Vagina (tissue), 2 donors: ENCODE results near the gene NUTM1. TPM values are rescaled to one million over a fixed set of nuclear protein-coding genes. Genes with fewer than 3 reads are reported as not detected.
"Not testable (repeated sequence)": the region's sequence is repeated elsewhere in the genome, so short reads cannot be mapped to it uniquely, and the experiment has no call there.

Source experiments
- DNase-seq, 2 donors: peaks; one replicate each; pipeline ENCODE4 v3.0.0-alpha.2; 2017; ENCODE audit errors: extremely low spot score in 2 of 2
- H3K27ac ChIP-seq: fragments of 200-600 bp; sonication (generic); one replicate; pipeline ENCODE4 v1.5.1; 2019
- H3K27me3 ChIP-seq: fragments of 200-600 bp; sonication (generic); one replicate; pipeline ENCODE4 v1.5.1; 2019
- H3K36me3 ChIP-seq, 2 donors: fragments of 200-600 bp; sonication (generic); one replicate each; pipeline ENCODE4 v1.5.1; 2017 to 2019
- H3K4me1 ChIP-seq: fragments of 200-600 bp; sonication (generic); one replicate; pipeline ENCODE4 v1.5.1; 2019
- H3K4me3 ChIP-seq, 2 donors: fragments of 200-600 bp; sonication (generic); 1 replicate in 1 of 2; 2 replicates in 1 of 2; pipeline ENCODE4 v1.5.1; 2016 to 2019
- H3K9me3 ChIP-seq: fragments of 200-600 bp; sonication (generic); one replicate; pipeline ENCODE4 v1.5.1; 2019
- intact Hi-C: fragments of 100-400 bp; cut with DNase I; formaldehyde crosslinking; loops from one replicate; pipeline ENCODE4 v1.15.1; 2023
- microRNA counts, 2 donors: library from miRNA; unstranded; fragments of <30 nt; microRNA quantifications; one replicate each; lab custom pipeline; 2016 to 2017
- microRNA-seq: library from miRNA; unstranded; fragments of <30 nt; microRNA quantifications from one replicate; pipeline ENCODE4, GENCODE V29; 2017; ENCODE audit warnings: borderline number of aligned reads, borderline replicate concordance
- small RNA-seq: library from RNA; depleted of rRNA; stranded (forward); fragments of <200 nt; gene quantifications from one replicate; pipeline ENCODE3, GENCODE V24; 2016
- total RNA-seq: library from RNA; depleted of rRNA; stranded (reverse); fragments of >200 nt; gene quantifications from one replicate; pipeline ENCODE4 v1.2.3, GENCODE V29; 2016

Gene NUTM1
- total RNA-seq, 1 donor from 2014 or later, result not detected

GRCh38 chr15:34403899-34404298 lies 60.8 kb downstream of the NUTM1 start:
- DNase-seq, intact Hi-C loops, H3K36me3 ChIP-seq, H3K9me3 ChIP-seq, H3K4me3 ChIP-seq, H3K27me3 ChIP-seq, H3K27ac ChIP-seq, H3K4me1 ChIP-seq: not testable (repeated sequence)

MicroRNAs encoded within 50 kb of the gene (microRNA counts, 767-probe panel; counts per million panel counts)
- microRNA hsa-miR-1233 (lab: Ali Mortazavi, UCI), result 2,765 to 4,419 counts per million in 2 donors

Small RNAs within 50 kb of the gene (microRNA-seq; reads per million reads assigned to microRNA genes)
- gene MIR1233-1, result not detected

Small RNAs within 50 kb of the gene (small RNA-seq; reads per million reads assigned to genes)
- gene MIR1233-1, result not detected
- gene RF00019, result not detected

Other genes with a start within 250 kb of the NUTM1 start
- 31.4 TPM for gene EMC7, start 241.5 kb upstream of the NUTM1 start, total RNA-seq
- 1.5 TPM for gene PGBD4, start 241.2 kb upstream of the NUTM1 start, total RNA-seq
- 50.3 TPM for gene KATNBL1, start 133.2 kb upstream of the NUTM1 start, total RNA-seq
- gene EMC4, start 118.3 kb upstream of the NUTM1 start, total RNA-seq, result 86.2 TPM
- gene SLC12A6, start 5.5 kb upstream of the NUTM1 start, total RNA-seq, result 73.4 TPM
- 150 TPM for gene NOP10, start 179 bp upstream of the NUTM1 start, total RNA-seq
- gene LPCAT4, start 23.9 kb downstream of the NUTM1 start, total RNA-seq, result 47.4 TPM
- gene GOLGA8A, start 94.5 kb downstream of the NUTM1 start, total RNA-seq, result 46.7 TPM
- 68.0 TPM for gene GOLGA8B, start 240.3 kb downstream of the NUTM1 start, total RNA-seq